Activated naive CD8-positive, alpha-beta T cell treated with anti-CD3 and anti-CD28 coated beads, Interleukin-2, amount 10 ng/mL, durations not matched to agents 7 days and 5 days (primary cell): ENCODE results near the gene MYOG. TPM values are rescaled to one million over a fixed set of nuclear protein-coding genes. Genes with fewer than 3 reads are reported as not detected.

Experiments
- ATAC-seq: fragments of 150-1000 bp; cut with Tn5 transposase; one replicate; pipeline ENCODE4 v1.10.0; 2021; ENCODE audit warnings: low read depth, moderate library complexity
- POLR2A ChIA-PET: fragments of 350-600 bp; sonication (Branson Sonifier 250); formaldehyde crosslinking; loops from one replicate; lab custom pipeline; 2021; ENCODE audit warnings: antibody characterized with exemption; lab: Charles Lee
- DNase-seq: peaks from one replicate; pipeline ENCODE4 v3.0.0; 2021
- H3K27ac Mint-ChIP-seq: one replicate; pipeline ENCODE4 v1.8.0; 2022; ENCODE audit warnings: mild to moderate bottlenecking, mixed read lengths
- H3K27me3 Mint-ChIP-seq: one replicate; pipeline ENCODE4 v1.8.0; 2022; ENCODE audit warnings: mild to moderate bottlenecking, moderate library complexity, mixed read lengths
- H3K36me3 Mint-ChIP-seq: one replicate; pipeline ENCODE4 v1.8.0; 2021; ENCODE audit warnings: mild to moderate bottlenecking, mixed read lengths
- H3K4me1 Mint-ChIP-seq: one replicate; pipeline ENCODE4 v1.8.0; 2021; ENCODE audit warnings: mixed read lengths
- H3K4me3 Mint-ChIP-seq: one replicate; pipeline ENCODE4 v1.8.0; 2022; ENCODE audit warnings: mild to moderate bottlenecking, moderate library complexity, mixed read lengths
- H3K9me3 Mint-ChIP-seq: one replicate; pipeline ENCODE4 v1.8.0; 2021; ENCODE audit warnings: mixed read lengths
- total RNA-seq, 2 experiments: library from RNA; stranded (reverse); gene quantifications; one replicate each; pipeline ENCODE4 v1.2.3, GENCODE V29; 2021

Gene MYOG
- total RNA-seq, 2 experiments from 2014 or later = not detected

DNA sequence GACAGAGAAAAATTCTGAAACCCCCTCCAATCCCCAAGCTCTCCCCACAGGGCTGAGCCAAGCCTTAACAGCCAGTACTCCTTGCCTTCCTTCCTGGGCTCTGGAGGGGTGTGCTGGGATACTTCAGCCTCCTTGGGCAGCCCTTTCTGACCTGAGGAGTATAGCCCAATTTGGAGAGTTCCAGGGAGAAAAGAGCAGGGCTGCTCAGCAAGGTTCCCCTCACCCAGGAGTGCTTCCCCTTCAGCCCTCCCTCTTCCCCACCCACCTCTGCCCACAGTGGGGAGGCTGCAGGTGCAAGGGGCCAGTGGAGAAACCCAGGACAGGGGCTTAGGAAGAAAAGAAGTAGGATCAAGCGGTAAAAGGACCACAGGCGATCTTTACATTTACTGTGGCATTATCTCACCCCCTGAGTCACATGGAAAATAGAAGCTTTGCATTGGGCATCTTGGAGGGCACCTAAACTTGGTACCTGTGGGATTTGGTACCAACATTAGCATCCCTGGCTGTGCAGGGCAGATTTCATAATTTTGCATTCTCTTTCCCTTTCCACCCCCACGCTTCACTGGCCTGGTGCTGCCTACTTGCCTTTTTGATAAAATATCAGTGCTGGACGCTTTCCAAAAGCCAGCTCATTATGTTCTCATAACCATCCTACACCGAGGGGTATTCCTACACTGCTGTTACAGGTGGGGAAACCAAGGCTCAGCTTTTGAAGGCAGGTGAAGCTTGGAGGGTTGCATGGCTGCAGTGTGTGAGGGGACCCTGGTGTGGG is 38.9 kb upstream of the MYOG start:
- no peaks in the 10 kb centered on the region for H3K36me3 Mint-ChIP-seq
- no peak for ATAC-seq
- H3K27ac Mint-ChIP-seq = no peak overlapping the region
- no peak overlapping the region for H3K4me3 Mint-ChIP-seq
- H3K27me3 Mint-ChIP-seq = peaks cover 75% of the 10 kb centered on the region
- POLR2A ChIA-PET = no interaction called here
- DNase-seq = no peak
- no peaks in the 10 kb centered on the region for H3K9me3 Mint-ChIP-seq
- H3K4me1 Mint-ChIP-seq = peaks cover 21% of the 10 kb centered on the region

DNA sequence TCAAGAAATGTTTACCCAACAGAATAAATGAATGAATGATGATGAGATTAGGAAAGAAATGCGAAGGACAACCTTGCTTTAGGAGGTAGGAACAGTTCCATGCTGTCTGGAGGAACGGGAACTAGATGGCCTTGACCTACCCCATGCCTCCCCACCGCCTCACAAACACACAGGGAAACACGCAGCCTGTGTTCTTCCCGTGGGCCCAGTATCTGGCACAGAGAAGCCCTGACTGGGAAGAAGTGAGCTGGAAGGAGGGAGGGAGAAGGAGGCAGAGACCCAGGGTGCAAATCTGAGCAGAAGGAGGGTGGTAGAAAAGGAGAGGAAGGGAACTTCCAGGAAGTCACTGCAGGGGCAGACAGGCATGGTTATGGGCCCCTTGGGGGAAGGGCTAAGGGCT is 38.2 kb upstream of the MYOG start:
- POLR2A ChIA-PET = no interaction called here
- no peaks in the 10 kb centered on the region for H3K9me3 Mint-ChIP-seq
- peaks cover 21% of the 10 kb centered on the region for H3K4me1 Mint-ChIP-seq
- DNase-seq (no peak), ATAC-seq (no peak)
- no peaks in the 10 kb centered on the region for H3K36me3 Mint-ChIP-seq
- peaks cover 74% of the 10 kb centered on the region for H3K27me3 Mint-ChIP-seq
- no peak overlapping the region for H3K27ac Mint-ChIP-seq
- no peak overlapping the region for H3K4me3 Mint-ChIP-seq

DNA sequence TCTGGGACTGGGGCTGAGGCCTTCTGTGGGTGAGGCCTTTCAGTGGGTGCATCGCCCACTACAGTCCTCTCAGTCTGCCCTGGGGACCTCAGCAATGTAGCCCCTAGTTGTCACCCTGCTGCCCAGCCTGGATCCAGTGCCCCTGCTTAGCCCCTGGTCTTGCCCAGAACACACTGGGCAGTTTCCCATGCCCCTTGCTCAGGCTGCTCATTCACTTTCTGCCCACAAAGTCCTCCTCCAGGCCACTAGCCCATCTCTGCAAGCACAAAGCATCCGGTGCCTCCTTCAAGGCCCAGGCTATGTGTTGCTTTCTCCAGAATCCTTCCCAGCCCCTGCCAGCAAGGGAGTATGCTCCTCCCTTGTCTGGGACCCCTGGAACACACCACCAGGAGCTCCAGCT is 36.3 kb upstream of the MYOG start:
- POLR2A ChIA-PET = no interaction called here
- Mint-ChIP-seq H3K36me3 (no peaks in the 10 kb centered on the region), H3K27ac (no peak overlapping the region), H3K9me3 (no peaks in the 10 kb centered on the region), H3K4me1 (peaks cover 19% of the 10 kb centered on the region), H3K4me3 (no peak overlapping the region), H3K27me3 (peaks cover 69% of the 10 kb centered on the region)
- no peak for ATAC-seq
- DNase-seq = no peak

DNA sequence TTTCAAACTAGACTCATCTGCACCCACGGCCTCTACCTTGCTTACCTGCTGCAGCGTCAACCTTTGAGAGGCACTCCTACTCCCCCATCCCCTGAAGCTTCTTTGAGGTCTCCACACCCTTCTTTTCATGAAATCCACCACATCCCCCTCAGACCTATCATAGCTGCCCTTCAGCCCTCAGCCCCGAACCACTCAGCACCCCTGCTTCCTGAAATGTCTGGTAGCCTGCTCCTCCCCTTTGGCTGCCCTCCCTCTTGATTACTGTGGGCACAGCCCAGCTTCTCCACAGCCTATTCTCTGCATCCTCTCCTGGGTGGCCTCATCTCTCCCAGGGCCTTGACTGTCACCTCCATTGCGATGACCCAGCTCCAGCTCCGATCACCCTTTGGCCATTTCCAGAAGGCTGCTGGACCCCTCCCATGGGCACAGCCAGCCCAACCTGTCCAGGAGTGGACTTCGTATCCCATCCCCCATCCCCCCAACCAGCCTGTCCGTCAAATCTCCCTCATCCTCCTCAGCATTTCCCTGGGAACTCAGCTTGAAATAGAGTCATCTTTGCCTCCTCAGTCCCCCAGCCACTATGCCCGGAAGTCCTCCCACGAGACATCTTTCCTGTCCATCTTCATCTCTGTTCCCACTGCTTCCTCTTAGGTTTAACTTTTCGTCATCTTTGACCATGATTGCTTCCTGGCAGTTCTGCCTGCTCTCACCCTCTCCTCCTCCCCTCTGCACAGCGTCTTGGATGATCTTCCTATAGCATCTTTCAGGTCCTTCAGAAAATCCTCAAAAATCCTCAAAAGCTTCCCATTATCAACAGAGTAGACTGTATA is 35.6 kb upstream of the MYOG start:
- no peak overlapping the region for H3K4me3 Mint-ChIP-seq
- peaks cover 65% of the 10 kb centered on the region for H3K27me3 Mint-ChIP-seq
- peaks cover 17% of the 10 kb centered on the region for H3K4me1 Mint-ChIP-seq
- POLR2A ChIA-PET = no interaction called here
- no peak overlapping the region for H3K27ac Mint-ChIP-seq
- no peak for ATAC-seq
- H3K36me3 Mint-ChIP-seq = no peaks in the 10 kb centered on the region
- H3K9me3 Mint-ChIP-seq = no peaks in the 10 kb centered on the region
- DNase-seq = no peak

DNA sequence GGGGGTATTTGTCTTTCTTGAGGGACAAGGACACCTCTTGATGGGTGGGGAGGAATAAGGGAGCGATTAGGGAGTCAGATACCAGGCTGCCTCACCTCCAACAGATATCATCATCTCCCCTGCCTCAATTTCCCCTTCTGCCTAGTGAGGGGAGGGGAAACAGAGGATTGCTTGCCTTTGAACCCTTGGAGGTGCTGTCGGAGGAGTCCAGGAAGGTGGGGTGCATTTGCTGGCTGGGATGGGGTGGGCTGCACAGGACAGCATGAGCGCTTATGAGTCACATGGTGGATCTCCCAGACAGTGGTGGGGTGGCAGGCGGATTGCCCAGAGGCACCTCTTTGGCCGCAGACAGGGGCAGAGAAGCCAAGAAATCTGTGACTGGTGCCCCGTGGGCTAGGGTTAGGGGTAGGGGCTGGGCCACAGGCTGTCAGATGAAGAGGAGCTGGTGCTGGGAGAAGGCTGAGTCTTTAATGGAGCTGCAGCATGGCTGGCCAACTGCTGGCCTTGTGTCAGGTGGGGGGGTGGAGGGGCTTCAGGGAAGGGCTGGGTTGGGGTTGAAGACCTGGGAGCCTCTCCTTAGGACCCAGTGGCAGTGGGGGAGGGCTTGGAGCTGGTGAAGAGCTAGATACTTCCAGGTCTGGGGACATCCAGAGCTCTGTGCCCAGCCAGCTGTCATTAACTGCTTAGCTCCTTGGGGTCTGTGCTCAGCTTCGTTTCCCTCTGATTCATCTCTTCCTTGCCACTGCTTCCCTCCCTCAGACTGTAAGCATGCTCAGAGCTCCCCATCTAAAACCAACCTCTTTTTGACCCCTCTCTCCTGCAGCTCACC is 34.7 kb upstream of the MYOG start:
- H3K27ac Mint-ChIP-seq = no peak overlapping the region
- no peaks in the 10 kb centered on the region for H3K9me3 Mint-ChIP-seq
- no peak overlapping the region for H3K4me3 Mint-ChIP-seq
- POLR2A ChIA-PET = interaction anchor here (0.7 kb wide), 1 partner anchor 256 kb away, joined by 3 read pairs; no protein-coding TSS in a partner anchor
- H3K27me3 Mint-ChIP-seq = peaks cover 62% of the 10 kb centered on the region
- H3K4me1 Mint-ChIP-seq = peaks cover 17% of the 10 kb centered on the region
- DNase-seq (no peak), ATAC-seq (no peak)
- no peaks in the 10 kb centered on the region for H3K36me3 Mint-ChIP-seq

DNA sequence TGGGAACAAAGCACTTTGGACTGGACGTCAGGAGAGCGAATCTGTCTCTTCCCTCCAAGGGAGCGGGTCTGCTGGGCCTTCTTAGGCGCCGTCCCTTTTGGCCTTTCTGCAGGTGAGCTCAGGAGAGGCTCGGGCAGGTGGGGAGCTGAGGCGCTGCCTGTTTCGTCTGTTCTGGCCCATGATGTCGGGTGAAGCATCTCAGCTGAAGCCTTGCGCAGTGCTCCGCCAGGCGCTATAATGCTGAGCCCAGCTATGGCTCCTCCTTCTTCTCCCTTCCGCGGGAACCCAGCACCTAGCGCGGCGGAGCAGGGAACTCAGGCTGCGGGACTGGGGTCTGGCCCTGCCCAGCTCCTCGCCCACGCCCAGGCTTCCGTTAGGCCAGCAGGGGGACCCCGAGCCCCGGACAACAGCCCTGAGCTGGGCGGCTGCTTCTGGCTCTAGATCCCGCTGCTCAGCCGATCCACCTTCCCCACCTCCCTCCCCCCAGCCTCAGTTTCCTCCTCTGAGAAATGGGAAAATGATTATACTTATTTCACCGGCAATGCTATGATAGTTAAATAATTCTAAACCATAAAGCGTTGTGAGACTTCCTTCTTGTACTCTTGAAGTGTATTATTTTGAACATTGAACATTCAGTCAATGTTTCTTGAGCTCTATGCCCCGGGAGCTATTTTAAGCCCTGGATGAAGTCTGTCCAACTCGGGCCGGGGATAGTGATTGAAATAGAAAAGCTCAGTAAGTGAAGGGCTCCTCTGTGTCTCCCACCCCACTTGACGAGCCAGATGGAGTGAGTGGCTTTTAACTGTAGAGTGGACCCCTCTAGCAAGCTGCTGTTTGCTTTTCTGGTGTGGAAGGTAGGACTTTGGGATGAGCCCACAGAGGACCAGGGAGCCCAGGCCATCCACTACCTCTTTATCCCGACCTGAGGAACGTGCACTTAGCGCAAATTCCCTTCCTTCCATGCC is 32.1 kb upstream of the MYOG start:
- Mint-ChIP-seq H3K9me3 (no peaks in the 10 kb centered on the region), H3K36me3 (no peaks in the 10 kb centered on the region), H3K27me3 (peaks cover 43% of the 10 kb centered on the region), H3K27ac (no peak overlapping the region), H3K4me3 (no peak overlapping the region), H3K4me1 (peaks cover 12% of the 10 kb centered on the region)
- POLR2A ChIA-PET = no interaction called here
- peak; percentile 74 for ATAC-seq
- peak; percentile 68 for DNase-seq

DNA sequence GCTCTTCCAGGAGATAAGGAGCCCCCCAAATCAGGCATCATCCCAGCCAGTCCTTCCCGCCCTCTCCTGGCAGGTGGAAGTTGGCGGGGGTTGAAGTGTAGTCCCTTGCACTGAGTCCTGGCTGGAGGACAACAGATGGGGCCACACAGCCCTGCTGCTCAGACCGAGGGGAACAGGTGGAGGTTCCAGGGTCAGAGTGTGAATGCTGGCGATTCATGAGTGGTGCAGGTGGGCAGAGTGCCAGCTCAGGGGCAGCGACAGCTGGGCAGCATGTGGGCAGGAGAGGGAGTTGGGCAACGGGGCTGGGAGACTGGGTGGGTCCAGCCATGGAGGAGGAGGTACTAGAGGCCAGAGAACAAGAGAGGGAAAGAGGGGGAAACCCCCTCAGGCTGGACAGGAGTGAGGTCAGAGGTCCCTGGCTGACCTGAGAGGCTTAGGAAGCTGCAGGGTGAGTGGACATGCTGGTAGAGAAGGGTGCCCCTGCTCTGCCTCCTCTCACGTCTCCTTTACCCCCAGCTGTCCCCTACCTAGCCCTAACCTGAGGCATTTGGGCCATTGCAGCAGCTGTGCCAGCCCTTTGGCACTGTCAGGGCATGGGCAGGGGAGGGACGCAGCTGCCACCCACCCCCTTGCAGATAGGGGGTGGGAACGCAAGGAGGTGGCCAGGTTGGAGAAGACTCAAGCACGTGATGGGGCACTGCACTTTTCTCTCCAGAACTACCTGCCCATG is 30.4 kb upstream of the MYOG start:
- H3K27ac Mint-ChIP-seq = no peak overlapping the region
- no peak overlapping the region for H3K4me3 Mint-ChIP-seq
- no peaks in the 10 kb centered on the region for H3K9me3 Mint-ChIP-seq
- H3K36me3 Mint-ChIP-seq = no peaks in the 10 kb centered on the region
- DNase-seq (no peak), ATAC-seq (no peak)
- peaks cover 35% of the 10 kb centered on the region for H3K27me3 Mint-ChIP-seq
- POLR2A ChIA-PET = no interaction called here
- H3K4me1 Mint-ChIP-seq = peaks cover 3% of the 10 kb centered on the region

DNA sequence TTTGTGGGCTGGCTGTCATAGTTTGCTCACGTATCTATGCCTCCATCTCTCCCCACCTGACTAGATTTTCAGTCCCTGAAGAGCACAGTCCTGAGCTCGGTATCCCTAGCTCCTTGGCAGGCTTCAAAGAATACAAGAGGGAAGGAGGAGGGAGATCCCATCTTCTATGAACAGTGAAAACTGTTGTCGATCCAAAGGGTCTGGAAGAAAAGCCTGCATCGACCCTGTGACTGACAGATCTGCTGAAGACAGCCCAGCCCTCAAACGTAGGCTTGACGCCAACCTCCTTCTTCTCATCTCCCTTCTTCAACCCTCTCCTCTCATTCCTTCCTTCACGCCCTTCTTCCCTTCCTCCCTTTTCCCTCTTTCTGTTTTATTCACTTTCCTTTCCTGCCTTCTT is 28.4 kb upstream of the MYOG start:
- Mint-ChIP-seq H3K9me3 (no peaks in the 10 kb centered on the region), H3K27me3 (peaks cover 29% of the 10 kb centered on the region), H3K4me3 (no peak overlapping the region), H3K4me1 (no peaks in the 10 kb centered on the region), H3K27ac (no peak overlapping the region), H3K36me3 (no peaks in the 10 kb centered on the region)
- POLR2A ChIA-PET = no interaction called here
- ATAC-seq (no peak), DNase-seq (no peak)

DNA sequence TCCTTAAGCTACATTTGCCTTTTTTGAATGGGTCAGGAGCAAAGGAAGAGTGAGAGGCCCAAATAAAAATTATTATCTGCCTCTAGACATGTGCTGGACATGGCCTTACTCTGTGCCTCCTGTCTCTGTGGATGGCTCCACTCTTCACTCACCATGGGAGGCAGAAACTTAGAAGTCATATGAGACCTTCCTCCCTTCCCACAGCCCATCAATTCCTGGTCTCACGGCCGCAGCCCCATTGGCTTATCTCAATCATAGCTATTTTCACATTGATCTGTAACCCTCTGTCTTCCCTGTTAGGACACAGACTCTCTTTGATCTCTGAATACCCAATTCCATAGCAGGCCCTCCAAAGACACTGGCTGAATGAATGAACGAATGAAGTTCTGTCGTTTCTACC is 27.5 kb upstream of the MYOG start:
- Mint-ChIP-seq H3K27me3 (peaks cover 34% of the 10 kb centered on the region), H3K9me3 (no peaks in the 10 kb centered on the region), H3K27ac (no peak overlapping the region), H3K4me1 (no peaks in the 10 kb centered on the region), H3K4me3 (no peak overlapping the region), H3K36me3 (no peaks in the 10 kb centered on the region)
- no peak for ATAC-seq
- POLR2A ChIA-PET = no interaction called here
- no peak for DNase-seq

DNA sequence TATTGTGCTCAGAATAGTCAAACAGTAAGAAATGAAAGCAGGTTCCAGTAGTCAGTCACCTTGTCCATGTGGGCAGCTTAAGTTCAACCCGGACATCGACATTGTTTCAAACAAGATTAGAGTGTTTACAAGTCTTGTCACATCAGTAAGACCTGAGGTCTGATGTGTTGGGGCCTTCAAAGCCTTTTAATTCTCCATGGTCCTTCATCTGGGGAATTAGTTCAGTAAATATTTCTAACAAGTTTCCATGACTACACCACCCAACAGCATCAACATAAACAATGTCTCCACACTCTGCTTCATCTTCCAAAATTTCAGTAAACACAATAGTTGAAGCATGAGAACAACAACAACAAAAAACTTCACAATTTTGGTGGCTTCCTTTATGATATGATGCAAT is 26.7 kb upstream of the MYOG start:
- no peak for ATAC-seq
- no peak for DNase-seq
- Mint-ChIP-seq H3K36me3 (no peaks in the 10 kb centered on the region), H3K4me1 (no peaks in the 10 kb centered on the region), H3K9me3 (no peaks in the 10 kb centered on the region), H3K27me3 (peaks cover 36% of the 10 kb centered on the region), H3K27ac (no peak overlapping the region), H3K4me3 (no peak overlapping the region)
- POLR2A ChIA-PET = no interaction called here

DNA sequence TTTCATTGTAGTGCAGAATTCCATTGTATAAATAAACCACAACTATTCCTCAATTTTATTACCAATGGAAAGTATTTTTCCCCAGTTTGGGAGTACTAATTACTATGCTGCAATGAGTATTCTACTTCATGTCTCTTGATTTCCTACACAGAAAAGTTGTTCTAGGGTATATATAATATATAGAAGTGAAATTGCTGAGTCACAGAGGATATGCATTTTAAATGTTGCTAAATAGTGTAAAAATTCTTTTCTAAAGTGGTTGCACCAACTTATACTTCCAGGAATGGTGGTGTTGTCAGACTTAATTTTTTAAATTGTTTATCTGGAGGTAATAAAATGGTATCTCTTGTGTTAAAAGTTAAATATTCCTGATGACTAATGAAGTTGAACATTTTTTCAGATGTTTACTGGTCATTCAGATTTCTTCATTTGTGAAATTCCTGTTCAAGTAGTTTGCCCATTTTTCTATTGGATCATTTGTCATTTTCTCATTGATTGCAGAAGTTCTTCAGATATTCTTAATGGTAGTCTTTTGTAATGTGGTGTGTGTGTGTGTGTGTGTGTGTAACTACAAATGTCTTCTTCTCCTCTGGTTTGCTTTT is 19.1 kb upstream of the MYOG start:
- ATAC-seq = no peak
- Mint-ChIP-seq H3K27ac (no peak overlapping the region), H3K36me3 (no peaks in the 10 kb centered on the region), H3K4me1 (no peaks in the 10 kb centered on the region), H3K4me3 (no peak overlapping the region), H3K27me3 (peaks cover 49% of the 10 kb centered on the region), H3K9me3 (peaks cover 4% of the 10 kb centered on the region)
- DNase-seq = no peak
- POLR2A ChIA-PET = no interaction called here
